Retinal pigment epithelial cell (primary cell): ENCODE results near the gene OR52W1.
"Not testable (repeated sequence)": the region's sequence is repeated elsewhere in the genome, so short reads cannot be mapped to it uniquely, and the experiment has no call there.

Experiments
- DNase-seq: peaks from one replicate; pipeline ENCODE4 v3.0.0-alpha.2; 2010; ENCODE audit warnings: low read depth
- H3K4me3 ChIP-seq: 2 replicates; pipeline ENCODE4 v1.5.1; 2011; ENCODE audit warnings: mild to moderate bottlenecking, low read length, control low read depth, moderate library complexity
- TF ChIP-seq, protein P1 (sequence below): conservative IDR thresholded peaks from 2 replicates; pipeline ENCODE4 v1.5.1; 2011; ENCODE audit warnings: low read depth, low read length, control low read depth, inconsistent platforms

Gene OR52W1

DNA sequence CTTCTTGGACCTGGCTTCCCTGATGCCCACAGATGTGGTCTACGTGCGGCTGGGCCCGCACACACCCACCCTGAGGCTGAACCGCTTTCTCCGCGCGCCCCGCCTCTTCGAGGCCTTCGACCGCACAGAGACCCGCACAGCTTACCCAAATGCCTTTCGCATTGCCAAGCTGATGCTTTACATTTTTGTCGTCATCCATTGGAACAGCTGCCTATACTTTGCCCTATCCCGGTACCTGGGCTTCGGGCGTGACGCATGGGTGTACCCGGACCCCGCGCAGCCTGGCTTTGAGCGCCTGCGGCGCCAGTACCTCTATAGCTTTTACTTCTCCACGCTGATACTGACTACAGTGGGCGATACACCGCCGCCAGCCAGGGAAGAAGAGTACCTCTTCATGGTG, 41.1 kb downstream of the OR52W1 start:
- TF ChIP-seq, protein P1, sequence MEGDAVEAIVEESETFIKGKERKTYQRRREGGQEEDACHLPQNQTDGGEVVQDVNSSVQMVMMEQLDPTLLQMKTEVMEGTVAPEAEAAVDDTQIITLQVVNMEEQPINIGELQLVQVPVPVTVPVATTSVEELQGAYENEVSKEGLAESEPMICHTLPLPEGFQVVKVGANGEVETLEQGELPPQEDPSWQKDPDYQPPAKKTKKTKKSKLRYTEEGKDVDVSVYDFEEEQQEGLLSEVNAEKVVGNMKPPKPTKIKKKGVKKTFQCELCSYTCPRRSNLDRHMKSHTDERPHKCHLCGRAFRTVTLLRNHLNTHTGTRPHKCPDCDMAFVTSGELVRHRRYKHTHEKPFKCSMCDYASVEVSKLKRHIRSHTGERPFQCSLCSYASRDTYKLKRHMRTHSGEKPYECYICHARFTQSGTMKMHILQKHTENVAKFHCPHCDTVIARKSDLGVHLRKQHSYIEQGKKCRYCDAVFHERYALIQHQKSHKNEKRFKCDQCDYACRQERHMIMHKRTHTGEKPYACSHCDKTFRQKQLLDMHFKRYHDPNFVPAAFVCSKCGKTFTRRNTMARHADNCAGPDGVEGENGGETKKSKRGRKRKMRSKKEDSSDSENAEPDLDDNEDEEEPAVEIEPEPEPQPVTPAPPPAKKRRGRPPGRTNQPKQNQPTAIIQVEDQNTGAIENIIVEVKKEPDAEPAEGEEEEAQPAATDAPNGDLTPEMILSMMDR: no peak
- no peak overlapping the region for H3K4me3 ChIP-seq
- DNase-seq: no peak

DNA sequence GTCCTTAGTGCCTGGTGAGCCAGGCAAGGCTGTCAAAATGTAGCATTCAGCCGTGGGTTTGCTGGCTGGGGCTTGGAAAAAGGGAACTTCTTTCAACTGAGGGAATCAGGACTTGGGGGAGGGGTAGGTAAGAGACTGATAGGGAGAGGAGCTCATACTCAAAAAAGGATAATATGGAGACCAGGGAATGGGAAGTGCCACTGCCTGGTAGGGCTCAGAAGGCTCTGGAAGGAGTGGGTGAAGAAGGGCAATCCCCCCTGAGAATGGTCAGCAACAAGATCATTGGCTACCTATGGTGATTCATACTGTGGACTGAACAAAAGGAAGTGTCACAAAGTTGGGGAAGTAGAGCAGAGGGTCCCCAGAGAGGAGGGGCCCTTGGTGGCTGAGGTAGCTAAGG, 41.8 kb downstream of the OR52W1 start:
- H3K4me3 ChIP-seq: no peak overlapping the region
- DNase-seq: no peak
- TF ChIP-seq, protein P1: no peak

DNA sequence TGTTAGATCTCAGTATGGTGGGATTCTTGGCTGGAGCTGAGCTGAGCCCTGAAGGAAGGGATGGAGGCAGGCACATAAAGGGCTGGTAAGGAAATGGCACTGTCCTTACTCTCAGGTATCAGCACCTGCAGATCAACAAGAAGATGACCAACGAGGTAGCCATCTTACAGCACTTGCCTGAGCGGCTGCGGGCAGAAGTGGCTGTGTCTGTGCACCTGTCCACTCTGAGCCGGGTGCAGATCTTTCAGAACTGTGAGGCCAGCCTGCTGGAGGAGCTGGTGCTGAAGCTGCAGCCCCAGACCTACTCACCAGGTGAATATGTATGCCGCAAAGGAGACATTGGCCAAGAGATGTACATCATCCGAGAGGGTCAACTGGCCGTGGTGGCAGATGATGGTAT, 42.3 kb downstream of the OR52W1 start:
- TF ChIP-seq, protein P1: no peak
- DNase-seq: no peak
- H3K4me3 ChIP-seq: no peak overlapping the region

DNA sequence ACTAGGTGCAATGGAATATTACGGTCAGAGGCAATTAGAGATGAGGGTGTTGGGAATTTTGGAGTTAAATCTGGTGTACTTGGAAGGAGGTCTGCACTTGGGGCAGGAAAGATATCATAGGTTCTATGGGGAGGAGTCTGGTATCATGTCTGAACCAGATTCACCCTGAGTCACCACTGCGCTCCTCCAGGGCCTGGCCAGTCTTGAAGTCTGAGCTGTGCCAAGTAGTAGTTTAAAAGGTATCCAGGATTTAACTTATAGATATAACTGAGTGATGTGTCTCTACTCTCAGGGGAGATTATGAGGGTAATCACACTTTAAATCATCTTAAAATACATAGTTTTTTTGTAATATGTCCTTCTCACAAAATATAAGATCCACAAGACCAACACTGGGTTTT, 46.5 kb downstream of the OR52W1 start:
- DNase-seq: no peak
- H3K4me3 ChIP-seq: no peak overlapping the region
- TF ChIP-seq, protein P1: no peak

DNA sequence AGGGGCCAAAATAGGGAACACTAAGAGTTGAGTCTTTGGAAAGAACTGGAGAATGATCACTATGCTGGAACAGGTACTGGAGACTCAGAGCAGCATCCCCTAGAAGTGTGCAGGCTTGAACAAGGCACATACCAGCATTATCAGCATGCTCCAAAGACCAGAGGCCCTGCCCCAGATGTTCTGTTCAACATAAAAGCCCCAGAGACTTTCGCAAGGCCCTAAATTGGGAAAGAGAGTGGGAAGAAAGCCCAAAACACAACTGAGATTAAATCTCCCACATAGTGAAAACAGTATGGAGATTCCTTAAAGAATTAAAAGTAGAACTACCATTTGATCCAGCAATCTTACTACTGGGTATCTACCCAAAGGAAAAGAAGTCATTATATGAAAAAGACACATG, 49.2 kb downstream of the OR52W1 start:
- no peak for DNase-seq
- no peak overlapping the region for H3K4me3 ChIP-seq
- TF ChIP-seq, protein P1: no peak

DNA sequence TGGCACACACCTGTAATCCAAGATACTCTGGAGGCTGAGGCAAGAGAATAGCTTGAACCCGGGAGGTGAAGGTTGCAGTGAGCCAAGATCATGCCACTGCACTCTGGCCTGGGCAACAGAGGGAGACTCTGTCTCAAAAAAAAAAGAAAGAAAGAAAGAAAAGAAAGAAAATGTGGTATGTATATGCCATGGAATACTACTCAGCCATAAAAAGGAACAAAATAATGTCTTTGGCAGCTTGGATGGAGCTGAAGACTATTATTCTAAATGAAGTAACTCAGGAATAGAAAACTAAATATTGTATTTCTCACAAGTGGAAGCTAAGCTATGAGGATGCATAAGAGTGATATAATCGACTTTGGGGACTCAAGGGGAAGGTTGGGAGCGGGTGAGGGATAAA, 49.9 kb downstream of the OR52W1 start:
- not testable (repeated sequence) for DNase-seq, H3K4me3 ChIP-seq
